ENCODE data around the gene C11orf65.
"Not testable (repeated sequence)": the region's sequence is repeated elsewhere in the genome, so short reads cannot be mapped to it uniquely, and the experiment has no call there.

The C11orf65 gene

GRCh38 chr11:108403052-108403451 lies 64.3 kb downstream of the C11orf65 start:
- ChIA-PET CTCF (no interaction called here), POLR2A (no interaction called here)
- DNase-seq (ENCODE audit: extremely low spot score): no peak
- no peak for TF ChIP-seq CTCF (IDR thresholded peaks at IDR 0.05; ENCODE audit: control extremely low read depth, extremely low read depth, low read depth, missing control alignments)

GRCh38 chr11:108402241-108402640 lies 65.1 kb downstream of the C11orf65 start:
- POLR2A ChIA-PET: no interaction called here

DNA sequence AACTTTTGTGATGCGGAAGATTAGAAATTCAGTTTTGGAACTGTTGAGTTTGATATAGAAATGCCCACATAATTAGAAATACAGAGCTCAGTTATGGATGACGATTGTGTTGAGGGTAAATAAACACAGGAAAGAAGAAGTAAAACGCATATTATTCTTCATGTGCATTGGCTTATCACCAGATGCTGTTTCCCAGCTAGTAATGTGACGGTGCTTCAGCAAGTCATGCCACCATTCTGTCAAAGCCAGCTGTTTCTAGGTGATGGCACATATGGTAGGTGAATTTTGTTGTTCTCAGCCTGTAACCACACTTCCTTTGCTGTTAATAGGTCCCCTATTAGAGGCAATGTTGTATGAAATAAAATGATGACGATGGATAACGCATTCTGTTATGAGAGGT lies 68.9 kb downstream of the C11orf65 start:
- no peak for DNase-seq (ENCODE audit: extremely low spot score)
- CTCF ChIA-PET: interaction anchor here (0.9 to 1.8 kb wide), 4 partner anchors 9 to 89 kb away, joined by 3 to 5 read pairs (median 4); no protein-coding TSS in a partner anchor
- POLR2A ChIA-PET: no interaction called here
- no peak for TF ChIP-seq CTCF (IDR thresholded peaks at IDR 0.05; ENCODE audit: control extremely low read depth, extremely low read depth, low read depth, missing control alignments)

More at GRCh38 chr11:108402241-108402640, 65.1 kb downstream of the C11orf65 start:
- no peak for TF ChIP-seq CTCF (IDR thresholded peaks at IDR 0.05; ENCODE audit: control extremely low read depth, extremely low read depth, low read depth, missing control alignments)
- CTCF ChIA-PET: no interaction called here
- no peak for DNase-seq (ENCODE audit: extremely low spot score)

GRCh38 chr11:108396672-108397071 lies 70.7 kb downstream of the C11orf65 start:
- CTCF ChIA-PET: interaction anchor here (1.0 to 1.6 kb wide), 3 partner anchors 11 to 22 kb away, joined by 3 to 4 read pairs (median 3); no protein-coding TSS in a partner anchor
- POLR2A ChIA-PET; DNase-seq (ENCODE audit: extremely low spot score): not testable (repeated sequence)

GRCh38 chr11:108394744-108395284 lies 72.5 kb downstream of the C11orf65 start:
- no peak for DNase-seq (ENCODE audit: extremely low spot score)
- no peak for TF ChIP-seq CTCF (IDR thresholded peaks at IDR 0.05; ENCODE audit: control extremely low read depth, extremely low read depth, low read depth, missing control alignments)
- ChIA-PET CTCF (interaction anchor here (1.1 to 1.4 kb wide), 2 partner anchors 11 to 15 kb away, joined by 3 to 5 read pairs; no protein-coding TSS in a partner anchor), POLR2A (no interaction called here)

GRCh38 chr11:108393046-108393445 lies 74.3 kb downstream of the C11orf65 start:
- POLR2A ChIA-PET: no interaction called here
- DNase-seq (ENCODE audit: extremely low spot score): no peak
- CTCF ChIA-PET: no interaction called here
- no peak for TF ChIP-seq CTCF (IDR thresholded peaks at IDR 0.05; ENCODE audit: control extremely low read depth, extremely low read depth, low read depth, missing control alignments)

DNA sequence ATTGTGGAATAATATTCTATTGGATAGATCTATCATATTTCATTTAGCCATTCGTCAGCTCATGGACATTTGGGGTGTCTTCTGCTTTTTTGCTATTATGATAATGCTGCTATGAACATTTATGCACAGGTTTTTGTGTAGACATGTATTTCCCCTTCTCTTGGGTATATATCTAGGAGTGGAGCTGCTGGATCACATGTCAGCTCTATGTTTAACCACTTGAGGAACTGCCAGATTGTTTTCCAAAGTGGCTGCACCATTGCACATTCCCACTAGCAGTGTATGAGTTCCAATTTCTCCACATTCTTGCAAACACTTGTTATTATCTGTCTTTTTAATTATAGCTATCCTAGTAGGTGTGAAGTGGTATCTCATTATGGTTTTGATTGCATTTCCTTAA lies 75.0 kb downstream of the C11orf65 start:
- ChIA-PET CTCF (no interaction called here), POLR2A (no interaction called here)
- TF ChIP-seq CTCF (IDR thresholded peaks at IDR 0.05; ENCODE audit: control extremely low read depth, extremely low read depth, low read depth, missing control alignments): no peak
- DNase-seq (ENCODE audit: extremely low spot score): no peak
